ENCODE data around the gene C9orf50.
"Not testable (repeated sequence)": the region's sequence is repeated elsewhere in the genome, so short reads cannot be mapped to it uniquely, and the experiment has no call there.

The C9orf50 gene

DNA sequence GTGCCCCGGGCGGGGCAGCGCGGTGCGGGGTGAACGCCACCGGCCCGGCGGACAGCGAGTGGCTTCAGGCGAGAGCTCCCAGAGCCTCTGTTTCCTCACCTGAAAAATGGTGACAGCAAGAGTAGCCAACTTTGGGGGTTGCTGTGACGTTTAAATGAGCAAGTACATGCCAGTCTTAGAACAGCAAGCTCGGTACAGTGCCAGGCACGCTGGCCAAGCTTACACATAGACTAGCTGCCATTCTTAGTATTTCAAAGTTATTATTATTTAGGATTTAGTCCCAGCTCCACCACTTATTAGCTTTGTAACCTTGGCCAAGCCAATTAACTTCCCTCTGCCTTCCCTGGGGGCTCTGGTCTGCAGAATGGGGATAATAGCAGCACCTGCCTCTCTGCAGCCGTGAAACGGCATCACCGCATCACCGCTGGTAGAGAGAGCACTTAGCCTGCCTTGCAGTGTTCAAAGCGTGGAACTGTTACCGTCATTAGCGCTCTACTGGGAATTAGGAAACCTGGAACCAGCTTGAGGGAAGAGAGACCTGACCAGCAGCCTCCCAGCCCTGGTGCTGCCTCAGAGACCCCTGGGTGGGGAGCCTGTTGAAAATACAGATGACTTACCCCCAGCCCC lies at the start of gene C9orf50:
TSS of gene C9orf50 (minus strand) at position 433 of the 627 bp plus-strand sequence. CDS start 527 bp downstream, outside the sequence.
- H3K4me1 ChIP-seq (ENCODE audit: insufficient read depth, low read length): peaks cover 3% of the 10 kb centered on the region; the same call in 1 of the 2 replicates
- no peaks in the 10 kb centered on the region for H3K9me3 ChIP-seq (ENCODE audit: control insufficient read depth, insufficient read depth, low read length)
- H3K9ac ChIP-seq (ENCODE audit: low read depth, low read length): peak within 1 kb of the TSS; percentile 43
- no peaks in the 10 kb centered on the region for H3K36me3 ChIP-seq (ENCODE audit: insufficient read depth, low read length)

- Histone ChIP-seq H3K9me3 (ENCODE audit: control insufficient read depth, insufficient read depth, low read length) (no peaks in the 10 kb centered on the region), H3K36me3 (ENCODE audit: insufficient read depth, low read length) (no peaks in the 10 kb centered on the region), H3K9ac (ENCODE audit: low read depth, low read length) (no peak overlapping the region), H3K4me1 (ENCODE audit: insufficient read depth, low read length) (no peaks in the 10 kb centered on the region; the same call in 1 of the 2 replicates)
These were observed 49.0 kb upstream of the C9orf50 start for GRCh38 chr9:129669946-129670345.

GRCh38 chr9:129669141-129669718 lies 48.3 kb upstream of the C9orf50 start:
- Histone ChIP-seq H3K9me3 (ENCODE audit: control insufficient read depth, insufficient read depth, low read length) (no peaks in the 10 kb centered on the region), H3K36me3 (ENCODE audit: insufficient read depth, low read length) (no peaks in the 10 kb centered on the region), H3K9ac (ENCODE audit: low read depth, low read length) (no peak overlapping the region), H3K4me1 (ENCODE audit: insufficient read depth, low read length) (no peaks in the 10 kb centered on the region; the same call in 1 of the 2 replicates)

- H3K9ac ChIP-seq (ENCODE audit: low read depth, low read length): no peak overlapping the region
- H3K9me3 ChIP-seq (ENCODE audit: control insufficient read depth, insufficient read depth, low read length): no peaks in the 10 kb centered on the region
- H3K36me3 ChIP-seq (ENCODE audit: insufficient read depth, low read length): no peaks in the 10 kb centered on the region
- no peaks in the 10 kb centered on the region; the same call in 1 of the 2 replicates for H3K4me1 ChIP-seq (ENCODE audit: insufficient read depth, low read length)
These were observed 46.9 kb upstream of the C9orf50 start for GRCh38 chr9:129667850-129668249.

DNA sequence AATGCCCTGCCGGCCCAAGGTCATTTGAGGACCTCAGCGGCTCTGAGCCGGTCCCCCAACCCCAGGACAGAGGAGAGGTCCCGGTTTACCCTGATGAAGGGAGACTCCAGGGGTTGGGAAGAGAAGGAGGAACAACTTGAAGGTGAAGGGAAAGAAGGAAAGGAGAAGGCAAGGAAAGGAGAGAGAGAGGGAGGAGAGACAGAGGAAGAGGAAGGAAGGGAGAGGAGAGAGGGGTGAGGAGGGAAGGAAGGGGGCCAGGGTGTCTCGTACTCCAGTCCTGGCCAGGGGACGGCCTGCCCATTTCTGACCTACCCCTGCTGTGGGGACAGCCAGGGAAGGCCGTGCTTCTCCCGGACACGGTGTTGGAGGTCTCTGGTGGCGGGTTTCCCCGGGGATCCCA lies 46.5 kb upstream of the C9orf50 start:
- H3K36me3 ChIP-seq (ENCODE audit: insufficient read depth, low read length): no peaks in the 10 kb centered on the region
- no peaks in the 10 kb centered on the region for H3K9me3 ChIP-seq (ENCODE audit: control insufficient read depth, insufficient read depth, low read length)
- H3K4me1 ChIP-seq (ENCODE audit: insufficient read depth, low read length): no peaks in the 10 kb centered on the region; the same call in 1 of the 2 replicates
- no peak overlapping the region for H3K9ac ChIP-seq (ENCODE audit: low read depth, low read length)

GRCh38 chr9:129666575-129666974 lies 45.7 kb upstream of the C9orf50 start:
- Histone ChIP-seq H3K9me3 (ENCODE audit: control insufficient read depth, insufficient read depth, low read length) (no peaks in the 10 kb centered on the region), H3K36me3 (ENCODE audit: insufficient read depth, low read length) (no peaks in the 10 kb centered on the region), H3K9ac (ENCODE audit: low read depth, low read length) (peak overlapping the region; percentile 35; the same call in 1 of the 2 replicates), H3K4me1 (ENCODE audit: insufficient read depth, low read length) (no peaks in the 10 kb centered on the region; the same call in 1 of the 2 replicates)

- H3K36me3 ChIP-seq (ENCODE audit: insufficient read depth, low read length): no peaks in the 10 kb centered on the region
- no peaks in the 10 kb centered on the region for H3K9me3 ChIP-seq (ENCODE audit: control insufficient read depth, insufficient read depth, low read length)
- peak overlapping the region; percentile 64; the same call in 1 of the 2 replicates for H3K9ac ChIP-seq (ENCODE audit: low read depth, low read length)
- H3K4me1 ChIP-seq (ENCODE audit: insufficient read depth, low read length): no peaks in the 10 kb centered on the region; the same call in 1 of the 2 replicates
These were observed 45.1 kb upstream of the C9orf50 start for GRCh38 chr9:129665814-129666520.

- Histone ChIP-seq H3K9me3 (ENCODE audit: control insufficient read depth, insufficient read depth, low read length) (no peaks in the 10 kb centered on the region), H3K9ac (ENCODE audit: low read depth, low read length) (peak within 1 kb of the TSS; percentile 64; the same call in 1 of the 2 replicates)
These were observed 44.5 kb upstream of the C9orf50 start, which contains the start of gene PRRX2 for GRCh38 chr9:129665389-129665775. Gene PRRX2, plus strand, starts transcription at chr9:129665647. Its CDS starts 221 bp downstream, at chr9:129665868.

GRCh38 chr9:129664746-129665388 lies 44.0 kb upstream of the C9orf50 start:
- Histone ChIP-seq H3K9ac (ENCODE audit: low read depth, low read length) (peak overlapping the region; percentile 64; the same call in 1 of the 2 replicates), H3K9me3 (ENCODE audit: control insufficient read depth, insufficient read depth, low read length) (no peaks in the 10 kb centered on the region), H3K36me3 (ENCODE audit: insufficient read depth, low read length) (no peaks in the 10 kb centered on the region), H3K4me1 (ENCODE audit: insufficient read depth, low read length) (no peaks in the 10 kb centered on the region; the same call in 1 of the 2 replicates)

More at GRCh38 chr9:129665389-129665775, 44.5 kb upstream of the C9orf50 start, which contains the start of gene PRRX2:
- H3K36me3 ChIP-seq (ENCODE audit: insufficient read depth, low read length): no peaks in the 10 kb centered on the region
- no peaks in the 10 kb centered on the region; the same call in 1 of the 2 replicates for H3K4me1 ChIP-seq (ENCODE audit: insufficient read depth, low read length)

DNA sequence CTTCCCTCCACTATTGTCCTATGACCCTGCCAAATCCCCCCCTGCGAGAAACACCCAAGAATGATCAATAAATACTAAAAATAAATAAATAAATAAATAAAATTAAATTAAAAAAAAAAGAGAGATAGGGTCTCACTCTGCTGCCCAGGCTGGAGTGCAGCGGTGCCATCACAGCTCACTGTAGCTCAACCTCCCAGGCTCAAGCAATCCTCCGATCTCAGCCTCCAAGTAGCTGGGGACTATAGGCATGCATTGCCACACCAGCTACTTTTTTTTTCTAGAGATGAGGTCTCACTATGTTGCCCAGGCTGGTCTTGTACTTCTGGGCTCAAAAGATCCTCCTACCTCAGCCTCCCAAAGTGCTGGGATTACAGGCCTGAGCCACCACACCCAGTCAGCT lies 41.3 kb upstream of the C9orf50 start:
- H3K4me1 ChIP-seq (ENCODE audit: insufficient read depth, low read length); H3K9ac ChIP-seq (ENCODE audit: low read depth, low read length); H3K36me3 ChIP-seq (ENCODE audit: insufficient read depth, low read length); H3K9me3 ChIP-seq (ENCODE audit: control insufficient read depth, insufficient read depth, low read length): not testable (repeated sequence)

GRCh38 chr9:129661029-129661428 lies 40.1 kb upstream of the C9orf50 start:
- no peaks in the 10 kb centered on the region for H3K4me1 ChIP-seq (ENCODE audit: insufficient read depth, low read length)
- H3K9me3 ChIP-seq (ENCODE audit: control insufficient read depth, insufficient read depth, low read length): no peaks in the 10 kb centered on the region
- H3K36me3 ChIP-seq (ENCODE audit: insufficient read depth, low read length): no peaks in the 10 kb centered on the region
- H3K9ac ChIP-seq (ENCODE audit: low read depth, low read length): no peak overlapping the region

DNA sequence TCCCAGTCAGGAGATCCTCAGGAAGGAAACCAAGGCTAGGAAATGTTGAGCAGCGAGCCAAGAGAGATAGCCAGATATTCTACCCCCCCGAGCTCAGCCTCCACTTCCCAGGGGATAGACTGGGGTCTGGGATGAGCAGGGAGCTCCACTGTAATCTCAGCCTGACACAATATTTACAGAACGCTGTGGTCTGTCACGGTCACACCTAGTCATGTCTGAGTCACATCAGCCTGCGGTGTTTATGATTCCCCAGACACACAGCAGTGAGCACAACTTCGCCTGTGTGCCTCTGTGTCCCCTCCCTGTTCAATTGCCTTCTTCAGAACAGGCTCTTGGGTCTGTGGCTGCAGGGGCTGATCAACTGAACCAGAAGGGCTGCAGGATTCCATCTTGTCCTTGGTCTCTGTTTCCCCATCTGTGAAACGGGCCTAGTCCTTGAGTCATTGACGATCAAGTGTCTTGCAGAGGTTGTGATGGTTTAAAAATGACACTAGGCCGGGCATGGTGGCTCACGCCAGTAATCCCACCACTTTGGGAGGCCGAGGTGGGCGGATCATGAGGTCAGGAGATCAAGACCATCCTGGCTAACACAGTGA lies 36.0 kb upstream of the C9orf50 start:
- Histone ChIP-seq H3K9ac (ENCODE audit: low read depth, low read length) (no peak overlapping the region), H3K9me3 (ENCODE audit: control insufficient read depth, insufficient read depth, low read length) (no peaks in the 10 kb centered on the region), H3K4me1 (ENCODE audit: insufficient read depth, low read length) (no peaks in the 10 kb centered on the region; the same call in 1 of the 2 replicates), H3K36me3 (ENCODE audit: insufficient read depth, low read length) (no peaks in the 10 kb centered on the region)

DNA sequence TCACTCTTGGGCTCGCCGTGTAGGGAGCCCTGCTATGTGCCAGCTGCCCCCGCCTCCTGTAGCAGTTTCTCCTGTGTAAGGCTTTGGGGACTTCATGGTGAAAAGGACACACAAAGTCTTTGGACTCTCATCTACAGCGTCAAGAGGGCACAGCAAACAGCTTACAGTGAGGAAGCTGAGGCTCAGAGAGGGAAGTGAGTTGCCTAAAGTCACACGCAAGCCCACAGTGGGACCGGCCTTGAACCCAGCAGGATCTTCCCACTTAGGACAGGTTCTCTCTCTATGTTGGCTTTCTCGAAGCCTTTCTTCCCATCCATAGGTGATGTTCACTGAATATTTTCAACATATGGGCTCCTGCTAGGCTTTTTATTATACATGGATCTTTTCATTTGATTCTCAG lies 34.8 kb upstream of the C9orf50 start:
- no peaks in the 10 kb centered on the region for H3K9me3 ChIP-seq (ENCODE audit: control insufficient read depth, insufficient read depth, low read length)
- no peaks in the 10 kb centered on the region for H3K36me3 ChIP-seq (ENCODE audit: insufficient read depth, low read length)
- no peak overlapping the region for H3K9ac ChIP-seq (ENCODE audit: low read depth, low read length)
- no peaks in the 10 kb centered on the region; the same call in 1 of the 2 replicates for H3K4me1 ChIP-seq (ENCODE audit: insufficient read depth, low read length)

GRCh38 chr9:129655154-129655553 lies 34.3 kb upstream of the C9orf50 start:
- Histone ChIP-seq H3K4me1 (ENCODE audit: insufficient read depth, low read length) (no peaks in the 10 kb centered on the region; the same call in 1 of the 2 replicates), H3K36me3 (ENCODE audit: insufficient read depth, low read length) (no peaks in the 10 kb centered on the region), H3K9me3 (ENCODE audit: control insufficient read depth, insufficient read depth, low read length) (no peaks in the 10 kb centered on the region), H3K9ac (ENCODE audit: low read depth, low read length) (no peak overlapping the region)
